Naive thymus-derived CD8-positive, alpha-beta T cell (primary cell): ENCODE data around the gene TMEM187. TPM values are rescaled to one million over a fixed set of nuclear protein-coding genes. Genes with fewer than 3 reads are reported as not detected.
A peak's percentile ranks its signal among the peaks of the same experiment; 100 is the strongest.
"Not testable (repeated sequence)": the region's sequence is repeated elsewhere in the genome, so short reads cannot be mapped to it uniquely, and the experiment has no call there.

Experiments
- ATAC-seq, 2 donors: fragments of 150-1000 bp; cut with Tn5 transposase in 1 of 2; sonication (Bioruptor Pico), chemical (Tn5 transposase) in 1 of 2; 1 replicate in 1 of 2; 2 replicates in 1 of 2; pipeline ENCODE4 v1.10.0; 2021; ENCODE audit warnings: mild to moderate bottlenecking in 2 of 2, moderate library complexity in 2 of 2
- POLR2A ChIA-PET: fragments of 350-600 bp; sonication (Branson Sonifier 250); formaldehyde crosslinking; loops from one replicate; lab custom pipeline; 2021; ENCODE audit warnings: antibody characterized with exemption; lab: Charles Lee
- DNase-seq, 10 donors: peaks; one replicate each; pipeline versions ENCODE4 v3.0.0 to v3.0.0-alpha.2; 2020 to 2022
- H3K27ac Mint-ChIP-seq, 10 donors: one replicate each; pipeline ENCODE4 v1.8.0; 2020 to 2022; ENCODE audit warnings: mild to moderate bottlenecking in 10 of 10, mixed read lengths in 10 of 10, moderate library complexity in 4 of 10, inconsistent platforms in 1 of 10
- H3K27me3 Mint-ChIP-seq, 5 donors: one replicate each; pipeline ENCODE4 v1.8.0; 2021 to 2022; ENCODE audit warnings: mixed read lengths in 5 of 5
- H3K36me3 Mint-ChIP-seq, 3 donors: one replicate each; pipeline ENCODE4 v1.8.0; 2020 to 2022; ENCODE audit warnings: mixed read lengths in 3 of 3, mild to moderate bottlenecking in 2 of 3, inconsistent platforms in 1 of 3
- H3K4me1 Mint-ChIP-seq, 4 donors: one replicate each; pipeline ENCODE4 v1.8.0; 2021 to 2022; ENCODE audit warnings: mixed read lengths in 4 of 4
- H3K4me3 Mint-ChIP-seq, 10 donors: one replicate each; pipeline ENCODE4 v1.8.0; 2020 to 2022; ENCODE audit warnings: mild to moderate bottlenecking in 10 of 10, mixed read lengths in 10 of 10, moderate library complexity in 6 of 10, inconsistent platforms in 1 of 10
- H3K9me3 Mint-ChIP-seq, 9 donors: one replicate each; pipeline ENCODE4 v1.8.0; 2020 to 2022; ENCODE audit warnings: mixed read lengths in 9 of 9, mild to moderate bottlenecking in 3 of 9, inconsistent platforms in 1 of 9, moderate library complexity in 1 of 9
- polyA plus RNA-seq, 3 donors: library from polyadenylated mRNA; unstranded; fragments of 300-500 nt; fragmentation: Illumina TruSeq; gene quantifications; one replicate each; pipeline ENCODE4 v1.2.3, GENCODE V29; 2021
- total RNA-seq, 8 experiments: library from RNA in 2 of 8; stranded (reverse) in 2 of 8; gene quantifications; one replicate each; pipeline ENCODE4 v1.2.3 and lab custom pipeline; 2021 to 2026

Gene TMEM187
- total and polyA plus RNA-seq, 5 experiments from 2014 or later: 3.1 to 13.6 (median 9.3) TPM

DNA sequence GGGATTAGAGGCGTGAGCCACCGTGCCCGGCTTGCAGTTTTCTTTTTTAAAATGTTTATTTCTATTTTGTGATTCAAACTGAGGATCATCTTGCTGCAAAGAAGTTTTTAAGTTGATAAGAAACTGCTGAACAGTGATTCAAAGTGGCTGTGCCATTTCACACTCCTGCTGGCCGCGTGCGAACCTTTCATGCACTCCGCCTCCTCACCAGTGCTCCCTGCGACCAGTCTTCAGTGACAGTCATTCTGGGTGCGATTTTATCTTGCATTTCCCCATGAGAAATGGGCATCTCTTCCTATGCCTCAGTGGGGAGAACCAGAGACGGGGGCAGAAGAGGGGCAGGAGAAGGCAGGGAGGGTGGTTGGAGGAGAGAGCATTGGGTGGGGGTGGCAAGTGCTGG, 21.4 kb downstream of the TMEM187 start:
- no peak for ATAC-seq
- Mint-ChIP-seq H3K27ac (no peak overlapping the region), H3K36me3 (no peaks in the 10 kb centered on the region), H3K27me3 (no peaks in the 10 kb centered on the region), H3K4me3 (no peak overlapping the region), H3K9me3 (peaks cover 0 to 2% (median 0%) of the 10 kb centered on the region in 9 donors), H3K4me1 (peaks cover 3 to 27% (median 19%) of the 10 kb centered on the region in 4 donors)
- POLR2A ChIA-PET: interaction anchor here (0.7 to 0.9 kb wide), 2 partner anchors 19 to 50 kb away, joined by 3 to 4 read pairs; no protein-coding TSS in a partner anchor
- no peak for DNase-seq

DNA sequence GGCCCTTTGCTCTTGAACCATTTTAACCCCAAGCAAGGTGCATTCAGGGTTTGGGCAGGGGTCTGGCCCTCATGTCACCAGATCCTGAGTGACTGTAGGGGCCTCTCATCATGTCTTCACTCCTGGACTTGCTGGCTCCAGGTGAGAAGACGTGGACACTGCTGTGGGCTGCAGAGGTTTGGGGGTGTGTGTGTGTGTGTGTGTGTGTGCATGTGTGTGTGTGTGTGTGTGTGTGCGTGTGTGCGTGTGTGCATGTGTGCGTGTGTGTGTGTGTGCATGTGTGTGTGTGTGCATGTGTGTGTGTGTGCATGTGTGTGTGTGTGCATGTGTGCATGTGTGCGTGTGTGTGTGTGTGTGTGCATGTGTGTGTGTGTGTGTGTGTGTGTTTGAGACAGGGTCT, 21.8 kb downstream of the TMEM187 start:
- H3K4me1 Mint-ChIP-seq: peaks cover 3 to 25% (median 17%) of the 10 kb centered on the region in 4 donors
- DNase-seq, H3K27ac Mint-ChIP-seq, POLR2A ChIA-PET, H3K27me3 Mint-ChIP-seq, ATAC-seq, H3K9me3 Mint-ChIP-seq, H3K4me3 Mint-ChIP-seq, H3K36me3 Mint-ChIP-seq: not testable (repeated sequence)

DNA sequence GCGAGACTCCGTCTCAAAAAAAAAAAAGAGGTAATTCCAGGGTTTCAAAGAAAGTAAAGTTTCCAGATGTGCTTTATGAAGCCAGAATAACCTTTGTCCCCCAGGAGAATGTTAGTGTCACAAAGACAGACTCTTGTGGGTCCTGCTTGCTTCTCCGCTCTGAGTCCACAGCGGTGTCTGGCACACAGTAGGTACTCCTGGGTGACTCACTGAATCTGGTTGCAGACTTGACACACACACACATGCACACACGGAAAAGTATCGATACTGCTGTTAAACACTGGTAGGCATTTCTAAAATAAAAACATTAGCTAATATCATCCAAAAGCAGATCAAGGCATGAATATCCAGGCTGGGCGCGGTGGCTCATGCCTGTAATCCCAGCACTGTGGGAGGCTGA, 22.9 kb downstream of the TMEM187 start:
- Mint-ChIP-seq H3K27me3 (no peaks in the 10 kb centered on the region), H3K9me3 (peaks cover 0 to 2% (median 0%) of the 10 kb centered on the region in 9 donors), H3K27ac (peak overlapping the region in 1 of 10 donors; percentile 59), H3K36me3 (no peaks in the 10 kb centered on the region), H3K4me3 (no peak overlapping the region), H3K4me1 (peaks cover 0 to 14% (median 7%) of the 10 kb centered on the region in 4 donors)
- POLR2A ChIA-PET: interaction anchor here (0.6 kb wide), 1 partner anchor 14 kb away, joined by 7 read pairs; no protein-coding TSS in a partner anchor
- DNase-seq: no peak
- ATAC-seq: no peak

DNA sequence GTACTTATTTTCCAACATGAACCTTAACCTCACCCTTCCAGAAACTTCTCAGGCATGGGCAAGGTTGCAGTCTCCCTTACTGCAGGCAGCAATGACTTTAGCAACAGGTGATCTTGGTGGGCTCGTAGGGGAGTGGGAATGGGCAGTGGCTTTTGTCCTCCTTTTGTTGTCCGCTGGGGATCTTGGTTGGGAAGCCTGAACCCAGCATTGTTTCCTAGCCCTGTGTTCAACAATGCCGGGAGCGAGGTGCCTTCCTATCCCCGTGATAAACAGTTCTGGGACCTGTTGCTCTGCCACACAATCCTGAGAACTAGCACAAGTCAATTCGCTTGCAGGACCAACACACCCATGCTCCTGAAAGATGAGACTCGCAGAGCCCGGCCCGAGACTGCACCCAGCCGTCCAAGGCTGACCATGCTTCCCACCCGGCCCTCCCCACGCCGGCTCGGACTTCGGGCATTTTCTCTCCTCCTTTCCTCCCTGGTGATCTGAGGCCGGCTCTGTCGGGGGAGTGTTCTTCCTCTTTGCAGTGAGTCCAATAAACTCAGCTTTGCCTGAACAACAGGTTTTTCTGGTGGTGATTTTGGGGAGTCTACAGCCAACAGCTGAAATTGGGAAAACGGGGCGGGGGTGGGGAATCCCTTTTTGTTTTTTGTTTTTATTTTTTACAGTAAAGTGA, 26.9 kb downstream of the TMEM187 start:
- no peaks in the 10 kb centered on the region for H3K36me3 Mint-ChIP-seq
- DNase-seq: no peak
- no peak for ATAC-seq
- no peaks in the 10 kb centered on the region for H3K27me3 Mint-ChIP-seq
- H3K9me3 Mint-ChIP-seq: no peaks in the 10 kb centered on the region
- POLR2A ChIA-PET: interaction anchor here (0.6 kb wide), 1 partner anchor 11 kb away, joined by 3 read pairs; no protein-coding TSS in a partner anchor
- peaks cover 6 to 23% (median 19%) of the 10 kb centered on the region in 4 donors for H3K4me1 Mint-ChIP-seq
- no peak overlapping the region for H3K4me3 Mint-ChIP-seq
- H3K27ac Mint-ChIP-seq: no peak overlapping the region

DNA sequence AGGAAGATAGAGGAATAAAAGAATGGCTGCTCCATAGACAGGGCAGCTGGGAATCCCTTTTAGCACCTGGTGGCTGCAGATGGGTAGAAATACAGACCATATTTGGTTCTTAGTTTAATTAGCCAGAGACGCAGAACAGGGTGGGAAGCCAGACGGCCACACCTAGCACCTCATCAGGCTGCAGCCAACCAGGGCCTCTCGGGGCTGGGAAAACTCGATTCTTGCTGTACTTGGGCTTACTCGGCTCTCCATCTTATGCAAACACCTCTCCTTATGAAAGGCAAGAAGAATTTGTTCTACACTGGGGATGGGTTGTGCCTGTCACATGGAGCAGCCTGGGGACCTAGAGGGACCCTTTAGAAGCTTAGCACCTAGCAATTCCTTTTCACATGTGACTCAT, 27.5 kb downstream of the TMEM187 start:
- ATAC-seq (no peak), DNase-seq (no peak)
- peaks cover 6 to 23% (median 20%) of the 10 kb centered on the region in 4 donors for H3K4me1 Mint-ChIP-seq
- POLR2A ChIA-PET: interaction anchor here (0.6 to 1.3 kb wide), 2 partner anchors 10 kb away, joined by 3 read pairs; no protein-coding TSS in a partner anchor
- no peaks in the 10 kb centered on the region for H3K9me3 Mint-ChIP-seq
- no peak overlapping the region for H3K4me3 Mint-ChIP-seq
- no peak overlapping the region for H3K27ac Mint-ChIP-seq
- H3K27me3 Mint-ChIP-seq: no peaks in the 10 kb centered on the region
- no peaks in the 10 kb centered on the region for H3K36me3 Mint-ChIP-seq

DNA sequence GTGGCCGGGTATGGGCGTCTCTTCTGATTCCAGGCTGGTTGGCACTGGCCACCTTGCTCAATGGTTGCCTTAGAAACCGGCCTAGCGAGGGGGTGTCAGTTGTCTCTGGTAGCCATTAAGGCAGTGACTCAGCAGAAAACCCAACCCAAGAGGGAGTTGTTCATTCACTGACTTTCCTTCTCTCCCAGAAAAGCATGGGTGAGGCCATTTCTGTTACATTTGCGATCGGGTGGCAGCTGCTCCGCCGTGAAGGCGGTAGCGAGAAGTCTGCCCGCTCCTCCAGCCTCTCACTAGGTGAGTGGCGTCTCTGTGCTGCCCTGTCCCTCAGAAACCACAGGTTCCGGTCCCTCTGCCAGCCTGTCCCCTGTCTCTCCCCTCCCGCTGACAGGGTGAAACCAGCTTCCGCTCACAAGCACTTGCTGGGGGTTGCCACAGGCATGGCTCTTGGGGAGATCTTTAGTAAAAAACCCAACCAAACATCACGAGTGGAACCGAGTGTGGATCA, 29.7 kb downstream of the TMEM187 start:
- Mint-ChIP-seq H3K27ac (peak overlapping the region in 9 of 10 donors; percentile 9 to 83 (median 61)), H3K9me3 (no peaks in the 10 kb centered on the region)
- POLR2A ChIA-PET: interaction anchor here (0.7 to 1.6 kb wide), 7 partner anchors 11 to 366 kb away, joined by 3 to 10 read pairs (median 4); partner anchors contain the start of gene TMEM187

DNA sequence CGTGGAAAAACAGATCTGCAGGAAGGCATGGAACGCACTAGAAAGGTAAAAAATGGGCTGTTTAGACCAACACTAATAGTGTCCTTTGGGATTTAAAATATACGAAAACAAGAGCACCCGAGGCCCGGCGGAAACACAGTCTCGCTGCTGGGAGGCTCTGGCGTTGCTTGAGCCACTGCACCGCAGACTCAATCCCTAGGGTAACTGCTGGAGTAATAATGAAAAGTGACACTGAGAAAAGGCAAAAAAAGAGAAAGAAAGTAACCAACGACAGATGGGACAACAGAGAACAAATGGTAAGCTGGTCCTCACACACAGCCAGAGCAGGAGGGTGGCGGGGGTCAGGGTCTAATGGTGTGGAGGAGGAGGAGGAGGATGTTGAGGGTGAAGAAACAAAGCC, 31.8 kb downstream of the TMEM187 start:
- peak overlapping the region in 1 of 10 donors; percentile 11 for H3K27ac Mint-ChIP-seq
- H3K27me3 Mint-ChIP-seq: no peaks in the 10 kb centered on the region
- POLR2A ChIA-PET: no interaction called here
- peak overlapping the region in 1 of 10 donors; percentile 47 for H3K4me3 Mint-ChIP-seq
- H3K4me1 Mint-ChIP-seq: peaks cover 6 to 46% (median 21%) of the 10 kb centered on the region in 4 donors
- no peak for ATAC-seq
- DNase-seq: no peak
- H3K36me3 Mint-ChIP-seq: peaks cover 0 to 15% (median 5%) of the 10 kb centered on the region in 3 donors
- H3K9me3 Mint-ChIP-seq: no peaks in the 10 kb centered on the region

More for the DNA sequence above, 29.7 kb downstream of the TMEM187 start:
- H3K27me3 Mint-ChIP-seq: no peaks in the 10 kb centered on the region
- peak overlapping the region; percentile 64 to 86 (median 78) for H3K4me3 Mint-ChIP-seq
- no peaks in the 10 kb centered on the region for H3K36me3 Mint-ChIP-seq
- peaks cover 6 to 31% (median 19%) of the 10 kb centered on the region in 4 donors for H3K4me1 Mint-ChIP-seq
- ATAC-seq: peak; percentile 77 to 91
- DNase-seq: no peak

DNA sequence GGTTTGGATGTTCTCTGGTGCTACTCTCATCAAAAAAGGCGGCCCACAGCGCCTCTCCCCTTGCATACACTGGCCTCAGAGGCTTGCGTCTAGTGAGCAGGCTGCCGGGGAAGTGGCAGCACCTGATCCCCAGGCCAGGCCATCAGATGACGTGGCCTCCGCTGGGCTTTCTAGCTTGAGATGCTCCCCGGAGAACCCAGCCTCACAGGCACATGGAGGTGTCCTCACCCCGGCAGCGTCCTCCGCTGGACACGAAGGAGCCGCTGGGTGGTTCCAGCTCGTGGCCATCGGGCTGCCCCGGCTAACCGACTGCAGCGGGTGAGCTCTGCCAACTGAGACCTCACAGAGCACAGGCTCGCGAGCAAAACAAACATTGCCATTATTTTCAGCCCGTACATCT, 34.4 kb downstream of the TMEM187 start:
- Mint-ChIP-seq H3K4me3 (no peak overlapping the region), H3K4me1 (peaks cover 5 to 44% (median 18%) of the 10 kb centered on the region in 4 donors), H3K9me3 (no peaks in the 10 kb centered on the region), H3K27ac (peak overlapping the region in 1 of 10 donors; percentile 68), H3K36me3 (peaks cover 0 to 24% (median 5%) of the 10 kb centered on the region in 3 donors), H3K27me3 (no peaks in the 10 kb centered on the region)
- ATAC-seq: no peak
- DNase-seq: no peak
- POLR2A ChIA-PET: interaction anchor here (2.8 kb wide), 1 partner anchor 17 kb away, joined by 7 read pairs; no protein-coding TSS in a partner anchor

DNA sequence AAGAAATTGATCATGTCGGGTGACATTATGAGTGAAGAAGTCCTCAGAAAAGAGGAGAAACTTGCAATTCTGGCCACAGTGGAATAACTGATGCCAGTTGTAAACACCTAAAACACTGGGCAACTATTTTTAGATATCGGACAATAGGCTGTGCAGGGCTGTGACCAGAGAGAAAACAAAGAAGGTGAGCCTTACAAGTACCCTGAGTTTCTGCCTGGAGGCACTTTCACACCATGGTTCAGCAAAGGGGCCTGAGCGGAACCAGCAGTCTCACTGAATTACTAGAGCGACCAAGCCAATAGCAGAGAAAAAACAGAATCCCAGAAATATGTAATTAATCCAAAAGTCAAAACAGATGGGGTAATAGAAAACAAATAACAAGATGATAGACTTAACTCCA, 36.0 kb downstream of the TMEM187 start:
- POLR2A ChIA-PET: interaction anchor here (1.0 to 1.2 kb wide), 2 partner anchors 12 to 28 kb away, joined by 3 read pairs; partner anchors contain the start of gene IRAK1

DNA sequence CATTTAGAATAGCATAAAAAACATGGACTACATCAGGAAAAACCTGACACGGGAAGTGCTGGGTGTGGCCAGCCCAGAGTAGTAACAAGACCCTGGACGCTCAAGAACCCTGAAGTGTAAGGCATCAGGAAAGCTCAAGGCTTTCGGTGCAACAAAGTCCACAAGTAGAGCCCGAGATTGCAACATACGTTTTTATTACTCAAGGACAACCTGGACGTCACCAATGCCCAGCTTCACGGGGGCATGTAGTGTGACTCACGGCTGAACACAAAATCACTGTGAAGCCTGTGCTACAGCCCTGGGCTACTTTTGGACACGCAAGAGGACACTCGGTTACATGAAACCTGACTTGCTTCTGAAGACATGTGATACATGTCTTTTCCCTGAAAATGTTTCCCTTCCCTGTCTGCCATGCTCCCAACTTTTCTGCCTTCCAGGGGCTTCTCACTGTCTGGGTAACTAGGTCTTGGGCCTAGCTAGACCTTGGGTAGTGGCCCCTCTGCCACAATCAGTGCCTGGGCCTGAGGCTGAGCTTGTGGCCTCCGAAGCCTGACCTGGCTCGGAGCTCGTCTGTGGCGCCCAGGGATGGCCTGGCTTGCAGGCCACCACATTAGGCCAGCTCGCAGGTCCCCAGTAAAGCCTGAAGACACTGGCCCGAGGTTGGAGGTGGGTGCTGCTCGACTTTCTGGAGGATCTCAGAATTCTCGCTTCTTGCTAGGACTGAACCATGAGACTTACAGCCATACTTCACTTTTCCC, 38.0 kb downstream of the TMEM187 start:
- H3K9me3 Mint-ChIP-seq: no peaks in the 10 kb centered on the region
- H3K4me3 Mint-ChIP-seq: no peak overlapping the region
- DNase-seq (no peak), ATAC-seq (no peak)
- POLR2A ChIA-PET: interaction anchor here (0.7 to 1.2 kb wide), 2 partner anchors 11 to 60 kb away, joined by 3 to 6 read pairs; no protein-coding TSS in a partner anchor
- H3K4me1 Mint-ChIP-seq: peaks cover 5 to 35% (median 17%) of the 10 kb centered on the region in 4 donors
- peak overlapping the region in 1 of 10 donors; percentile 27 for H3K27ac Mint-ChIP-seq
- H3K27me3 Mint-ChIP-seq: no peaks in the 10 kb centered on the region
- H3K36me3 Mint-ChIP-seq: peaks cover 0 to 29% (median 5%) of the 10 kb centered on the region in 3 donors

More for the DNA sequence above, 36.0 kb downstream of the TMEM187 start:
- Mint-ChIP-seq H3K9me3 (no peaks in the 10 kb centered on the region), H3K27me3 (no peaks in the 10 kb centered on the region), H3K36me3 (peaks cover 0 to 26% (median 5%) of the 10 kb centered on the region in 3 donors), H3K4me1 (peaks cover 0 to 33% (median 8%) of the 10 kb centered on the region in 4 donors), H3K27ac (peak overlapping the region in 1 of 10 donors; percentile 87), H3K4me3 (no peak overlapping the region)
- ATAC-seq: no peak
- DNase-seq: no peak

DNA sequence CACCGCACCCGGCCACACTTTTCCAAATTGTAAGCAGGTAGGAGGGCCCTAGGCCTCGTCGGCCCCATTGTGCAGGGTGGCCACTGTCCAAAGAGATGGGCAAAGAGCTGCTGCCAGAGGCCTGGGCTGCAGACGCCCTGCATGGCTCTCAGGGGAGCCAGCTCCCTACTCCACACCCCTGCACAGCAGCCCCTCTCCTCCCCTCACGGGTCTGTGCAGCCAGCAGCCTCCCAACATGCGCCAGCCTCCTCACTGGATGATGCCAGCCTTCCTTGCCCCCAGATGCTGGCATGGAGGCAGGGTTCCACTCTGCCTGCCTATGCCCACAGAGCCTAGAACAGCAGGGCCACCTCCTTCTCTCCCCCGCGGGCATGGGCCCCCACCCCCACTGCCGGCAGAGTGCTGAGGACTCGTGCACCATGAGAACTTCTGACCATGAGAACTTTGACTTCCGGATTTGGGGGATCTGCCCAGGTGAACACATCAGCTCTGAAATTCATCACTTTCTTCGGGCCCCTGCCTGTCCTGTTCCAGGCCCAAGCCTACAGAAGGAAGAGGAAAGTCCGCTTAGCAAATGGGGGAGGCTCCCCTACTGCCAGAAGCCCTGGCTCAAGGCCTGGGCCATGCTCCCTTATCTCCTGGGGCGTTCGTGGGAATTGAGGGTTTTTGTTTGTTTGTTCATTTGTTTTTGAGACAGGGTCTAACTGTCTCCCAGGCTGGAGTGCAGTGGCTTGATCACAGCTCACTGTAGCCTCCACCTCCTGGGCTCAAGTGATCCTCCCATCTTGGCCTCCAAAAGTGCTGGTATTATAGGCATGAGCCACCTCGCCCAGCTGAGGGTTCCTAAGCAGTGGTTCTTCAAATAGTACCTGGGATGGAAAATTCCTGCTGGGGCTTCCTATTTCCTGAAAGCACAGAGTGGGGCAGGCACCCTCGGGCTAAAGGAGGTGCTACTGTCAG, 39.1 kb downstream of the TMEM187 start:
- no peak overlapping the region for H3K27ac Mint-ChIP-seq
- POLR2A ChIA-PET: interaction anchor here (1.0 to 2.1 kb wide), 3 partner anchors 9 to 43 kb away, joined by 4 to 10 read pairs (median 7); no protein-coding TSS in a partner anchor
- no peaks in the 10 kb centered on the region for H3K9me3 Mint-ChIP-seq
- no peak overlapping the region for H3K4me3 Mint-ChIP-seq
- H3K4me1 Mint-ChIP-seq: peaks cover 7 to 35% (median 23%) of the 10 kb centered on the region in 4 donors
- H3K36me3 Mint-ChIP-seq: peaks cover 0 to 34% (median 5%) of the 10 kb centered on the region in 3 donors
- ATAC-seq (no peak), DNase-seq (no peak)
- H3K27me3 Mint-ChIP-seq: no peaks in the 10 kb centered on the region
